ENCODE measurements around the gene CUBN. TPM values are rescaled to one million over a fixed set of nuclear protein-coding genes. Genes with fewer than 3 reads are reported as not detected.

CUBN gene
- total RNA-seq, 3 donors from 2014 or later (not counting 1 experiment from before 2014, with no cell fraction given): 4.7 to 5.6 (median 5.1) TPM

GRCh38 chr10:17085011-17085725 lies 44.4 kb downstream of the CUBN start:
- Mint-ChIP-seq H3K36me3 (peaks cover 7% of the 10 kb centered on the region), H3K27me3 (ENCODE audit: low read depth in 2 of 2) (no peaks in the 10 kb centered on the region), H3K27ac (no peak overlapping the region), H3K4me3 (no peak overlapping the region), H3K4me1 (no peaks in the 10 kb centered on the region), H3K9me3 (no peaks in the 10 kb centered on the region)
- H3K36me3 ChIP-seq (ENCODE audit: control insufficient read depth, insufficient read depth, low read length): no peaks in the 10 kb centered on the region
- 96% methylated on average over 2 of the region's 4 CpGs for whole genome bisulfite sequencing (ENCODE audit: insufficient coverage)
- TF ChIP-seq CTCF (IDR thresholded peaks at IDR 0.05): no peak
- intact Hi-C loops (cut with micrococcal nuclease): no loop called here
- H3K9me3 ChIP-seq (ENCODE audit: control insufficient read depth, insufficient read depth, low read length): no peaks in the 10 kb centered on the region
- H3K4me1 ChIP-seq (ENCODE audit: control insufficient read depth, insufficient read depth, low read length): no peaks in the 10 kb centered on the region
- no peak overlapping the region for H3K4me3 ChIP-seq (ENCODE audit: low read length)
- DNase-seq (no peak), ATAC-seq (no peak)
- H3K27me3 ChIP-seq (ENCODE audit: control insufficient read depth, insufficient read depth, low read length): no peaks in the 10 kb centered on the region
- no peak overlapping the region for H3K27ac ChIP-seq (ENCODE audit: low read length)

- Histone ChIP-seq H3K9me3 (ENCODE audit: control insufficient read depth, insufficient read depth, low read length) (no peaks in the 10 kb centered on the region), H3K27ac (ENCODE audit: low read length) (no peak overlapping the region), H3K4me3 (ENCODE audit: low read length) (no peak overlapping the region), H3K4me1 (ENCODE audit: control insufficient read depth, insufficient read depth, low read length) (no peaks in the 10 kb centered on the region), H3K36me3 (ENCODE audit: control insufficient read depth, insufficient read depth, low read length) (no peaks in the 10 kb centered on the region), H3K27me3 (ENCODE audit: control insufficient read depth, insufficient read depth, low read length) (no peaks in the 10 kb centered on the region)
- H3K4me3 Mint-ChIP-seq: no peak overlapping the region
- intact Hi-C loops (cut with micrococcal nuclease): no loop called here
- WGBS (ENCODE audit: insufficient coverage): 93% methylated on average over 6 of the region's 6 CpGs
- peaks cover 9% of the 10 kb centered on the region for H3K36me3 Mint-ChIP-seq
- H3K27me3 Mint-ChIP-seq (ENCODE audit: low read depth in 2 of 2): no peaks in the 10 kb centered on the region
- H3K9me3 Mint-ChIP-seq: no peaks in the 10 kb centered on the region
- no peak overlapping the region for H3K27ac Mint-ChIP-seq
- DNase-seq: no peak
- TF ChIP-seq CTCF (IDR thresholded peaks at IDR 0.05): no peak
- no peak for ATAC-seq
- H3K4me1 Mint-ChIP-seq: no peaks in the 10 kb centered on the region
Observed at GRCh38 chr10:17084258-17084657, 45.4 kb downstream of the CUBN start.

DNA sequence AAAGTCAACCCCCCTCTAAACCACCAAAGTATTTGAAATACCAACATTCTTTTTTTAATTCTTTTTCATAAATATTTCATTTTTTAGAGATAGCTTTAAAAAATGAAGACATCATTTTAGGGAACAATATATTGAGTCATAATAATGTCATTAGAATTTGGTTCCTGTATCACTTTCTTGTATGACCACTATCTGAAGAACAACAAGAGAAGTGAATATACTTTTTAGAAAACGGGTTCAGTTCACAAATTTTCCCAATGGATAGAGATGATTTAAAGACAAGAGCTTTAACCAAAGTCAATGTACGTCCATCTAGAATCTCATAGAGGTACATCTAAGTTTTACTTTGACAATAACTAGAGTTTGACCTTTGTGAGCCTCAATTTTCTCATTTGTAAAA lies 48.2 kb downstream of the CUBN start:
- TF ChIP-seq CTCF (IDR thresholded peaks at IDR 0.05): no peak
- ATAC-seq (no peak), DNase-seq (no peak)
- H3K27me3 ChIP-seq (ENCODE audit: control insufficient read depth, insufficient read depth, low read length): no peaks in the 10 kb centered on the region
- H3K4me3 ChIP-seq (ENCODE audit: low read length): no peak overlapping the region
- H3K27me3 Mint-ChIP-seq (ENCODE audit: low read depth in 2 of 2): no peaks in the 10 kb centered on the region
- 84% methylated on average over 2 of the region's 2 CpGs for WGBS (ENCODE audit: insufficient coverage)
- no peaks in the 10 kb centered on the region for H3K9me3 ChIP-seq (ENCODE audit: control insufficient read depth, insufficient read depth, low read length)
- H3K4me1 Mint-ChIP-seq: no peaks in the 10 kb centered on the region
- peaks cover 9% of the 10 kb centered on the region for H3K36me3 Mint-ChIP-seq
- H3K36me3 ChIP-seq (ENCODE audit: control insufficient read depth, insufficient read depth, low read length): no peaks in the 10 kb centered on the region
- H3K27ac ChIP-seq (ENCODE audit: low read length): no peak overlapping the region
- intact Hi-C loops (cut with micrococcal nuclease): no loop called here
- H3K9me3 Mint-ChIP-seq: no peaks in the 10 kb centered on the region
- no peak overlapping the region for H3K4me3 Mint-ChIP-seq
- no peak overlapping the region for H3K27ac Mint-ChIP-seq
- no peaks in the 10 kb centered on the region for H3K4me1 ChIP-seq (ENCODE audit: control insufficient read depth, insufficient read depth, low read length)

GRCh38 chr10:17077890-17078289 lies 51.7 kb downstream of the CUBN start:
- ATAC-seq: no peak
- H3K4me3 Mint-ChIP-seq: no peak overlapping the region
- intact Hi-C loops (cut with micrococcal nuclease): no loop called here

More at GRCh38 chr10:17077890-17078289, 51.7 kb downstream of the CUBN start:
- Mint-ChIP-seq H3K27ac (no peak overlapping the region), H3K4me1 (no peaks in the 10 kb centered on the region), H3K36me3 (peaks cover 9% of the 10 kb centered on the region), H3K27me3 (ENCODE audit: low read depth in 2 of 2) (no peaks in the 10 kb centered on the region), H3K9me3 (no peaks in the 10 kb centered on the region)
- DNase-seq: no peak
- H3K4me3 ChIP-seq (ENCODE audit: low read length): no peak overlapping the region
- 100% methylated on average over 2 of the region's 2 CpGs for WGBS (ENCODE audit: insufficient coverage)
- no peaks in the 10 kb centered on the region for H3K27me3 ChIP-seq (ENCODE audit: control insufficient read depth, insufficient read depth, low read length)
- H3K9me3 ChIP-seq (ENCODE audit: control insufficient read depth, insufficient read depth, low read length): no peaks in the 10 kb centered on the region
- H3K4me1 ChIP-seq (ENCODE audit: control insufficient read depth, insufficient read depth, low read length): no peaks in the 10 kb centered on the region
- no peak for TF ChIP-seq CTCF (IDR thresholded peaks at IDR 0.05)
- H3K36me3 ChIP-seq (ENCODE audit: control insufficient read depth, insufficient read depth, low read length): no peaks in the 10 kb centered on the region
- H3K27ac ChIP-seq (ENCODE audit: low read length): no peak overlapping the region

Data from natural killer cell (primary cell).